Subcutaneous abdominal adipose tissue (tissue), 5 donors: Measurements from ENCODE around the gene PDE4D.

Experiments
- H3K27ac ChIP-seq: one replicate; pipeline ENCODE4 v1.7.0; 2013; ENCODE audit warnings: low read depth, mild to moderate bottlenecking, inconsistent platforms, low read length, moderate library complexity
- H3K27me3 ChIP-seq, 5 donors: one replicate each; pipeline ENCODE4 v1.7.0; 2013; ENCODE audit warnings: low read length in 5 of 5, inconsistent platforms in 1 of 5; ENCODE audit not compliant: control insufficient read depth in 5 of 5, insufficient read depth in 4 of 5
- H3K36me3 ChIP-seq, 5 donors: one replicate each; pipeline ENCODE4 v1.7.0; 2013; ENCODE audit warnings: low read length in 5 of 5; ENCODE audit not compliant: control insufficient read depth in 5 of 5, insufficient read depth in 5 of 5
- H3K4me1 ChIP-seq, 5 donors: one replicate each; pipeline ENCODE4 v1.7.0; 2013; ENCODE audit warnings: low read length in 5 of 5, mild to moderate bottlenecking in 3 of 5, moderate library complexity in 1 of 5; ENCODE audit not compliant: control insufficient read depth in 5 of 5, insufficient read depth in 5 of 5
- H3K4me3 ChIP-seq, 5 donors: one replicate each; pipeline ENCODE4 v1.7.0; 2013; ENCODE audit warnings: low read length in 5 of 5, low read depth in 1 of 5
- H3K9ac ChIP-seq, 5 donors: one replicate each; pipeline ENCODE4 v1.7.0; 2013; ENCODE audit warnings: low read length in 5 of 5, mild to moderate bottlenecking in 4 of 5, moderate library complexity in 3 of 5
- H3K9me3 ChIP-seq, 5 donors: one replicate each; pipeline ENCODE4 v1.7.0; 2013; ENCODE audit warnings: low read length in 5 of 5; ENCODE audit not compliant: control insufficient read depth in 5 of 5
- donor health status: healthy.
- donor health status: healthy.
- donor health status: healthy.
- donor health status: healthy.
- donor health status: healthy.

The PDE4D gene

GRCh38 chr5:59525957-59526356 lies 367.6 kb downstream of the PDE4D start:
- Histone ChIP-seq H3K36me3 (no peaks in the 10 kb centered on the region), H3K27ac (no peak overlapping the region), H3K9me3 (peaks cover 0 to 8% (median 0%) of the 10 kb centered on the region in 5 donors), H3K9ac (no peak overlapping the region), H3K27me3 (no peaks in the 10 kb centered on the region), H3K4me1 (no peaks in the 10 kb centered on the region), H3K4me3 (no peak overlapping the region)

GRCh38 chr5:59525311-59525710 lies 368.2 kb downstream of the PDE4D start:
- H3K9me3 ChIP-seq, result peaks cover 0 to 8% (median 0%) of the 10 kb centered on the region in 5 donors
- H3K27me3 ChIP-seq, result no peaks in the 10 kb centered on the region
- H3K4me1 ChIP-seq, result no peaks in the 10 kb centered on the region
- no peak overlapping the region for H3K4me3 ChIP-seq
- no peaks in the 10 kb centered on the region for H3K36me3 ChIP-seq
- H3K27ac ChIP-seq, result no peak overlapping the region
- H3K9ac ChIP-seq, result no peak overlapping the region

GRCh38 chr5:59522201-59522831 lies 371.2 kb downstream of the PDE4D start:
- no peak overlapping the region for H3K9ac ChIP-seq
- no peaks in the 10 kb centered on the region for H3K27me3 ChIP-seq
- H3K36me3 ChIP-seq, result no peaks in the 10 kb centered on the region
- no peak overlapping the region for H3K27ac ChIP-seq
- no peaks in the 10 kb centered on the region for H3K4me1 ChIP-seq
- H3K9me3 ChIP-seq, result peaks cover 0 to 8% (median 0%) of the 10 kb centered on the region in 5 donors
- H3K4me3 ChIP-seq, result no peak overlapping the region

GRCh38 chr5:59521476-59521875 lies 372.1 kb downstream of the PDE4D start:
- no peak overlapping the region for H3K9ac ChIP-seq

GRCh38 chr5:59519338-59519737 lies 374.2 kb downstream of the PDE4D start:
- no peak overlapping the region for H3K27ac ChIP-seq
- H3K27me3 ChIP-seq, result no peaks in the 10 kb centered on the region
- H3K9ac ChIP-seq, result no peak overlapping the region
- no peak overlapping the region for H3K4me3 ChIP-seq
- H3K36me3 ChIP-seq, result no peaks in the 10 kb centered on the region
- H3K9me3 ChIP-seq, result peaks cover 0 to 8% (median 0%) of the 10 kb centered on the region in 5 donors
- no peaks in the 10 kb centered on the region for H3K4me1 ChIP-seq

More at GRCh38 chr5:59521476-59521875, 372.1 kb downstream of the PDE4D start:
- Histone ChIP-seq H3K9me3 (peaks cover 0 to 8% (median 0%) of the 10 kb centered on the region in 5 donors), H3K27me3 (no peaks in the 10 kb centered on the region), H3K4me3 (no peak overlapping the region), H3K4me1 (no peaks in the 10 kb centered on the region), H3K36me3 (no peaks in the 10 kb centered on the region), H3K27ac (no peak overlapping the region)

- H3K9ac ChIP-seq, result no peak overlapping the region
- H3K27me3 ChIP-seq, result no peaks in the 10 kb centered on the region
- no peaks in the 10 kb centered on the region for H3K4me1 ChIP-seq
- no peaks in the 10 kb centered on the region for H3K9me3 ChIP-seq
- no peak overlapping the region for H3K27ac ChIP-seq
- no peaks in the 10 kb centered on the region for H3K36me3 ChIP-seq
- H3K4me3 ChIP-seq, result no peak overlapping the region
These were observed 375.5 kb downstream of the PDE4D start for GRCh38 chr5:59517926-59518585.

- Histone ChIP-seq H3K4me3 (no peak overlapping the region), H3K9ac (no peak overlapping the region), H3K4me1 (no peaks in the 10 kb centered on the region), H3K27ac (no peak overlapping the region), H3K36me3 (no peaks in the 10 kb centered on the region), H3K9me3 (no peaks in the 10 kb centered on the region), H3K27me3 (no peaks in the 10 kb centered on the region)
These were observed 377.4 kb downstream of the PDE4D start for GRCh38 chr5:59516161-59516560.

- H3K9ac ChIP-seq, result no peak overlapping the region
- H3K4me3 ChIP-seq, result no peak overlapping the region
- no peaks in the 10 kb centered on the region for H3K27me3 ChIP-seq
- no peaks in the 10 kb centered on the region for H3K4me1 ChIP-seq
- H3K36me3 ChIP-seq, result no peaks in the 10 kb centered on the region
- H3K9me3 ChIP-seq, result no peaks in the 10 kb centered on the region
- H3K27ac ChIP-seq, result no peak overlapping the region
These were observed 387.1 kb downstream of the PDE4D start for GRCh38 chr5:59506285-59506877.

- H3K36me3 ChIP-seq, result no peaks in the 10 kb centered on the region
- no peak overlapping the region for H3K4me3 ChIP-seq
- no peaks in the 10 kb centered on the region for H3K27me3 ChIP-seq
- no peak overlapping the region for H3K9ac ChIP-seq
- H3K27ac ChIP-seq, result no peak overlapping the region
- H3K9me3 ChIP-seq, result no peaks in the 10 kb centered on the region
- peaks cover 0 to 10% (median 5%) of the 10 kb centered on the region in 5 donors for H3K4me1 ChIP-seq
These were observed 389.5 kb downstream of the PDE4D start for GRCh38 chr5:59504043-59504442.

- no peak overlapping the region for H3K27ac ChIP-seq
- no peaks in the 10 kb centered on the region for H3K36me3 ChIP-seq
- no peak overlapping the region for H3K4me3 ChIP-seq
- no peaks in the 10 kb centered on the region for H3K9me3 ChIP-seq
- peaks cover 0 to 10% (median 5%) of the 10 kb centered on the region in 5 donors for H3K4me1 ChIP-seq
- H3K27me3 ChIP-seq, result no peaks in the 10 kb centered on the region
- H3K9ac ChIP-seq, result no peak overlapping the region
These were observed 390.3 kb downstream of the PDE4D start for GRCh38 chr5:59503220-59503619.
